ENCODE measurements around the gene CTH.

The CTH gene

DNA sequence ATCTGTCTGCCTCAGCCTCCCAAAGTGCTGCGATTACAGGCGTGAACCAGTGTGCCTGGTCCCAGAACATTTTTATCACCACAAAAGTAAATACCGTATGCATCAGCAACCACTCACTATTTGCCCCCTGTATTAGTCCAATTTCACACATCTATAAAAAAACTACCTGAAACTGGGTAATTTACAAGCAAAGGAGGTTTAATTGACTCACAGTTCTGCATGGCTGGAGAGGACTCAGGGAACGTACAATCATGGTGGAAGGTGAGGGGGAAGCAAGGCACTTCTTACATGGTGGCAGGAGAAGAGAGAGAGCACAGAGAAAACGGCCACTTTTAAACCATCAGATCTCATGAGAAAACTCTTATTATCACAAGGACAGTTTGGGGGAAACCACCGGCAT, 25.6 kb upstream of the CTH start:
- Histone ChIP-seq H3K36me3 (no peaks in the 10 kb centered on the region), H3K27me3 (ENCODE audit: insufficient read depth, low read depth, severe bottlenecking) (no peaks in the 10 kb centered on the region), H3K9me3 (ENCODE audit: severe bottlenecking) (no peaks in the 10 kb centered on the region), H3K27ac (no peak overlapping the region), H3K4me3 (ENCODE audit: low read depth, low read length) (no peak overlapping the region)
- no peak for DNase-seq
- TF ChIP-seq, protein P1, sequence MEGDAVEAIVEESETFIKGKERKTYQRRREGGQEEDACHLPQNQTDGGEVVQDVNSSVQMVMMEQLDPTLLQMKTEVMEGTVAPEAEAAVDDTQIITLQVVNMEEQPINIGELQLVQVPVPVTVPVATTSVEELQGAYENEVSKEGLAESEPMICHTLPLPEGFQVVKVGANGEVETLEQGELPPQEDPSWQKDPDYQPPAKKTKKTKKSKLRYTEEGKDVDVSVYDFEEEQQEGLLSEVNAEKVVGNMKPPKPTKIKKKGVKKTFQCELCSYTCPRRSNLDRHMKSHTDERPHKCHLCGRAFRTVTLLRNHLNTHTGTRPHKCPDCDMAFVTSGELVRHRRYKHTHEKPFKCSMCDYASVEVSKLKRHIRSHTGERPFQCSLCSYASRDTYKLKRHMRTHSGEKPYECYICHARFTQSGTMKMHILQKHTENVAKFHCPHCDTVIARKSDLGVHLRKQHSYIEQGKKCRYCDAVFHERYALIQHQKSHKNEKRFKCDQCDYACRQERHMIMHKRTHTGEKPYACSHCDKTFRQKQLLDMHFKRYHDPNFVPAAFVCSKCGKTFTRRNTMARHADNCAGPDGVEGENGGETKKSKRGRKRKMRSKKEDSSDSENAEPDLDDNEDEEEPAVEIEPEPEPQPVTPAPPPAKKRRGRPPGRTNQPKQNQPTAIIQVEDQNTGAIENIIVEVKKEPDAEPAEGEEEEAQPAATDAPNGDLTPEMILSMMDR (IDR thresholded peaks at IDR 0.05; ENCODE audit: low read depth, low read length) = no peak

DNA sequence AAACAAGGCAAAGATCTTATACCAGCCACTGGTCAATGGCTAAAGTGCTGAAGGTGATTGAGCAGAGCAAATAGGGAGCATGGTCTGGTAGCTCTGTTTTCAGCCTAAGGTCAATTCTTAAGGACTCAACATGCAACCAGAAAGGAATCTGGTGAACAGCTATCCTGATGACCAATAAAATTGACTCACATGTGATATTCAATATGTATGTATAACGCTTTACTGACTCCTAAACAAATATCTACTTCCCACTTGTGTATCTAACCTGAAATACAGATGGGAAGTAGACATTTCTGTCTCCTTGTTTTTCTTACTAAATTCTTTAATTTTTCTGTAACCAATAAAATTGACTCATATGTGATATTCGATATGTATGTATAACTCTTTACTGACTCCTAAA, 24.9 kb upstream of the CTH start:
- no peak overlapping the region for H3K27ac ChIP-seq
- H3K4me3 ChIP-seq (ENCODE audit: low read depth, low read length) = no peak overlapping the region
- TF ChIP-seq, protein P1 (IDR thresholded peaks at IDR 0.05; ENCODE audit: low read depth, low read length) = no peak
- no peaks in the 10 kb centered on the region for H3K36me3 ChIP-seq
- no peaks in the 10 kb centered on the region for H3K9me3 ChIP-seq (ENCODE audit: severe bottlenecking)
- no peak for DNase-seq
- H3K27me3 ChIP-seq (ENCODE audit: insufficient read depth, low read depth, severe bottlenecking) = no peaks in the 10 kb centered on the region

GRCh38 chr1:70387507-70387906, 23.6 kb upstream of the CTH start:
- Histone ChIP-seq H3K36me3 (no peaks in the 10 kb centered on the region), H3K27ac (no peak overlapping the region), H3K27me3 (ENCODE audit: insufficient read depth, low read depth, severe bottlenecking) (no peaks in the 10 kb centered on the region), H3K4me3 (ENCODE audit: low read depth, low read length) (no peak overlapping the region), H3K9me3 (ENCODE audit: severe bottlenecking) (no peaks in the 10 kb centered on the region)
- no peak for DNase-seq
- TF ChIP-seq, protein P1 (IDR thresholded peaks at IDR 0.05; ENCODE audit: low read depth, low read length) = no peak

DNA sequence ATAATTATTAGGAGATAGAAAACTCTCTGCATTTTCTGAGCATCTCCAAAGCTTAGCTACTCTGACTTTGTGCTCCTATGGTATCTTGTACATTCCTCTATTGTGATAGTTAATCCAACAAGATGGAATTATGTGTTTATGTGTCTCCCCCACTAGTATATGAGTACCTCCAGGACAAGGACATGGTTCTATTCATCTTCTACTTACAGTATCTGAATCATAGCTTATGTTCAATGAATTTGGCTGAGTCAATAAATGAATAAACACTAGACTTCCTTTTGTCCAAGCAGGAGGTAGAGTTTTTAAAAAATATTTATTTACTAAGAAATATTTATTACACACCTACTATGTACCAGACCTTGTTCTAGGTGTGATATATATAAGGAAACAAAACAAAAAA, 18.4 kb upstream of the CTH start:
- TF ChIP-seq, protein P1 (IDR thresholded peaks at IDR 0.05; ENCODE audit: low read depth, low read length) = no peak
- Histone ChIP-seq H3K4me3 (ENCODE audit: low read depth, low read length) (no peak overlapping the region), H3K27ac (no peak overlapping the region), H3K9me3 (ENCODE audit: severe bottlenecking) (no peaks in the 10 kb centered on the region), H3K27me3 (ENCODE audit: insufficient read depth, low read depth, severe bottlenecking) (no peaks in the 10 kb centered on the region), H3K36me3 (no peaks in the 10 kb centered on the region)
- DNase-seq = no peak

- no peak overlapping the region for H3K27ac ChIP-seq
- TF ChIP-seq, protein P1 (IDR thresholded peaks at IDR 0.05; ENCODE audit: low read depth, low read length) = no peak
- no peak for DNase-seq
- H3K4me3 ChIP-seq (ENCODE audit: low read depth, low read length) = no peak overlapping the region
- no peaks in the 10 kb centered on the region for H3K27me3 ChIP-seq (ENCODE audit: insufficient read depth, low read depth, severe bottlenecking)
- no peaks in the 10 kb centered on the region for H3K9me3 ChIP-seq (ENCODE audit: severe bottlenecking)
- H3K36me3 ChIP-seq = no peaks in the 10 kb centered on the region
Measured at GRCh38 chr1:70396607-70397006, 14.5 kb upstream of the CTH start.

GRCh38 chr1:70397013-70397412, 14.1 kb upstream of the CTH start:
- no peaks in the 10 kb centered on the region for H3K27me3 ChIP-seq (ENCODE audit: insufficient read depth, low read depth, severe bottlenecking)
- H3K9me3 ChIP-seq (ENCODE audit: severe bottlenecking) = no peaks in the 10 kb centered on the region
- no peak overlapping the region for H3K27ac ChIP-seq
- H3K4me3 ChIP-seq (ENCODE audit: low read depth, low read length) = no peak overlapping the region
- H3K36me3 ChIP-seq = no peaks in the 10 kb centered on the region
- TF ChIP-seq, protein P1 (IDR thresholded peaks at IDR 0.05; ENCODE audit: low read depth, low read length) = no peak
- no peak for DNase-seq

Measured in WERI-Rb-1 (cell line).